Left lung (tissue), 10 donors: Measurements from ENCODE around the gene SYDE2. TPM values are rescaled to one million over a fixed set of nuclear protein-coding genes. Genes with fewer than 3 reads are reported as not detected.

ENCODE experiments used
- ATAC-seq: fragments of 200-7000 bp; cut with Tn5 transposase; one replicate; pipeline ENCODE4 v1.9.1; 2020; ENCODE audit warnings: moderate library complexity
- DNase-seq, 4 donors: peaks; one replicate each; pipeline ENCODE4 v3.0.0-alpha.2; 2013 to 2020
- H3K27ac ChIP-seq, 2 donors: fragments of 200-600 bp; sonication (generic) in 1 of 2; one replicate each; pipeline versions ENCODE4 v1.5.0 to v1.8.0; 2020 to 2021
- H3K27me3 ChIP-seq, 2 donors: fragments of 200-600 bp; sonication (generic) in 1 of 2; one replicate each; pipeline versions ENCODE4 v1.5.0 to v1.8.0; 2020 to 2021
- H3K36me3 ChIP-seq, 2 donors: fragments of 200-600 bp; sonication (generic) in 1 of 2; one replicate each; pipeline versions ENCODE4 v1.5.0 to v1.8.0; 2020 to 2021
- H3K4me1 ChIP-seq, 2 donors: fragments of 200-600 bp; one replicate each; pipeline ENCODE4 v1.8.0; 2021
- H3K4me3 ChIP-seq, 2 donors: fragments of 200-600 bp; sonication (generic) in 1 of 2; one replicate each; pipeline versions ENCODE4 v1.5.0 to v1.8.0; 2020 to 2021; ENCODE audit warnings: mild to moderate bottlenecking in 1 of 2
- H3K9me3 ChIP-seq, 2 donors: fragments of 200-600 bp; sonication (generic) in 1 of 2; one replicate each; pipeline versions ENCODE4 v1.5.0 to v1.8.0; 2020 to 2021
- intact Hi-C, 2 donors: fragments of 100-400 bp; cut with DNase I; formaldehyde crosslinking; loops; one replicate each; pipeline versions ENCODE4 v1.11.2 to v1.14.2; 2022
- polyA plus RNA-seq, 6 donors: library from polyadenylated mRNA; unstranded; fragments of 120-200 nt; gene quantifications; one replicate each; pipeline ENCODE4 v1.2.1, GENCODE V29; 2013; ENCODE audit not compliant: insufficient read length in 6 of 6
- total RNA-seq, 2 donors: library from RNA; stranded (reverse); fragmentation: NEBNext Ultra II Directional; extraction: Animal tissue kit (Norgen Biotek cat#: 25700); gene quantifications; one replicate each; pipeline ENCODE4 v1.2.1, GENCODE V29; 2021
- TF ChIP-seq, protein P1 (sequence below), 2 donors: fragments of 200-600 bp; sonication (generic) in 1 of 2; IDR thresholded peaks; one replicate each; pipeline versions ENCODE4 v1.5.0 to v1.8.0; 2021; ENCODE audit warnings: antibody characterized with exemption in 2 of 2
- donor health status: DM: no; HTN: yes; CAD: no.
- donor health status: DM: no; HTN: no; CAD: no.

The SYDE2 gene
- total and polyA plus RNA-seq, 8 donors = 11.1 to 18.2 (median 14.2) TPM

DNA sequence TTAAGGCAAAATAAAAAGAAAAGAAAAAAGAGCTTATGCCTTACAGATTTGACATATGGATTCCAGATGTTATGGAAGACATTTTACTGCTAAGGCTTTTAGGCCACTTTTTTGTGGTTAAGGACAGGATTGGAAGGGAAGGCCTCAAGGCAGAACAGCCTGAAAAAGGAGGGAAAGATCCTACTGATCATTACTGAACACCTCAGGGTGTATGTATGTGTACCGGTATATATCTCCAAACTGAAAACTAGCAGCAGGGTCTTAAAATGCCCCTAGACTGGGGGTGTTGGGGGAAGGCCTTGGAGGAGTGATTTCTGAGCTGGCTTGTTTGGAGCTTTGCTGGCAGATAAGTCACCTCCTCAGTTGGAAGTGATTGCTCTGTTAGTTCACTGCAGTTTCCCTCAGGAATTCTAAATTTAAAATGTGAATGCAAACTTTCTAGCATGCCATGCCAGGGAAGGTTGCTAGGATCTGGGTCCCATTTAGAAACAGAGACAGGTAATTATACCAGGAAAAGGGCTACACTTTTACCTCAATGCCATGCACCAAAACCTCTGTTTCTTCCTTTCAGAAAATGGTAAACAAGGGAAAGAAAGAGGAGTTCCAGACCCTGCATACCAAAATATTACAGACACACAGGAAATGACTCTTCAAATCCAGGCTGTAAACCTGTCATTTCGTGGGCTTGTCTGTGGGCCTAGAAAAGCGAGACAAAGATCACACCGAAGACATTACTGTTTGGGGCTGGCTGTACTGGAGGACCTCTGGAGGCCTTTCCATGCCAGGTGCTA, 43.6 kb upstream of the SYDE2 start:
- H3K4me1 ChIP-seq = peaks cover 7 to 17% of the 10 kb centered on the region in 2 donors
- no peak overlapping the region for H3K4me3 ChIP-seq
- H3K9me3 ChIP-seq = no peaks in the 10 kb centered on the region
- TF ChIP-seq, protein P1, sequence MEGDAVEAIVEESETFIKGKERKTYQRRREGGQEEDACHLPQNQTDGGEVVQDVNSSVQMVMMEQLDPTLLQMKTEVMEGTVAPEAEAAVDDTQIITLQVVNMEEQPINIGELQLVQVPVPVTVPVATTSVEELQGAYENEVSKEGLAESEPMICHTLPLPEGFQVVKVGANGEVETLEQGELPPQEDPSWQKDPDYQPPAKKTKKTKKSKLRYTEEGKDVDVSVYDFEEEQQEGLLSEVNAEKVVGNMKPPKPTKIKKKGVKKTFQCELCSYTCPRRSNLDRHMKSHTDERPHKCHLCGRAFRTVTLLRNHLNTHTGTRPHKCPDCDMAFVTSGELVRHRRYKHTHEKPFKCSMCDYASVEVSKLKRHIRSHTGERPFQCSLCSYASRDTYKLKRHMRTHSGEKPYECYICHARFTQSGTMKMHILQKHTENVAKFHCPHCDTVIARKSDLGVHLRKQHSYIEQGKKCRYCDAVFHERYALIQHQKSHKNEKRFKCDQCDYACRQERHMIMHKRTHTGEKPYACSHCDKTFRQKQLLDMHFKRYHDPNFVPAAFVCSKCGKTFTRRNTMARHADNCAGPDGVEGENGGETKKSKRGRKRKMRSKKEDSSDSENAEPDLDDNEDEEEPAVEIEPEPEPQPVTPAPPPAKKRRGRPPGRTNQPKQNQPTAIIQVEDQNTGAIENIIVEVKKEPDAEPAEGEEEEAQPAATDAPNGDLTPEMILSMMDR (IDR thresholded peaks at IDR 0.05) = no peak
- peak in 1 of 4 donors; percentile 38 for DNase-seq
- H3K27me3 ChIP-seq = no peaks in the 10 kb centered on the region
- intact Hi-C loops = no loop called here
- no peak for ATAC-seq
- H3K36me3 ChIP-seq = no peaks in the 10 kb centered on the region
- no peak overlapping the region for H3K27ac ChIP-seq

DNA sequence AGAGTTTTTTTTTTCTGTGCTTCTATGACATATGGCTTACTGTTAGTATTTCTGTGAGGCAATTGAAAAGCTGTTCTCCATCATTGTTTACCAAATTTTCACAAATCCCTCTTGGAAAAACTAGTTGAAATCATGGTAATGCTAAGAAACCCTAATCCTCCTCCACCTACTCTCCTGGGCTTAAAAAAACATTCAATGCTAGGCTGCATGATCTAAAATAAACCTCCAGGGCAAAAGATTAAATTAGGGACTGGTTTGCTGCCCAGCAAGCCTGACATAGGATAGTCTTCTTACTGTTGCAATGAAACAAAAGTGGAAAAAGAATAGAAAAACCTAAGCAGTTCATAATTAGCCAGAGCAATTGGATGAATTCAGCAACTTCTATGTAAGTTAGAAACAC, 42.6 kb upstream of the SYDE2 start:
- Histone ChIP-seq H3K4me1 (peaks cover 7 to 17% of the 10 kb centered on the region in 2 donors), H3K9me3 (no peaks in the 10 kb centered on the region), H3K27ac (no peak overlapping the region), H3K27me3 (no peaks in the 10 kb centered on the region), H3K36me3 (no peaks in the 10 kb centered on the region), H3K4me3 (no peak overlapping the region)
- DNase-seq (no peak), ATAC-seq (peak; percentile 14)
- TF ChIP-seq, protein P1 (IDR thresholded peaks at IDR 0.05) = no peak
- intact Hi-C loops = no loop called here

DNA sequence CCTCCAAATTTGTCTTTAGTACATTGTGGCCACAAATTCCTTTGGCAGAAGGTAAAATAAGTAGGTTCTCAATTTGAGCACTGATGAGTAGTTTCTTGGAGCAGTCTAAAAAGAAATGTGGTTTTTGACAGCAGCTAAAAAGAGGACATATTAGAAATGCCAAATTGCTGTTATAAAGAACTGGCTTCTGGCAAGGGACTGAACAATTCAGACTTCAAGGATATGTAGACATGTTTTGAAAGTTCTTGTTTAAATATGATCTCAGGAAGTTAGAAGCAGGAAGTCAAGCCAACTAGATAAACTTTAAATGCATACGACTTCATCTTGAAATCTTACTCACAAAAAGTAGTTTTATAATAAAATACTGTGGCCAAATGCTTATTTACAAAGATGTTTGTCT, 39.8 kb upstream of the SYDE2 start:
- Histone ChIP-seq H3K27me3 (no peaks in the 10 kb centered on the region), H3K36me3 (no peaks in the 10 kb centered on the region), H3K4me3 (no peak overlapping the region), H3K9me3 (no peaks in the 10 kb centered on the region), H3K27ac (peak overlapping the region in 1 of 2 donors; percentile 5), H3K4me1 (peaks cover 7 to 17% of the 10 kb centered on the region in 2 donors)
- TF ChIP-seq, protein P1 (IDR thresholded peaks at IDR 0.05) = no peak
- peak; percentile 71 for ATAC-seq
- intact Hi-C loops = no loop called here
- peak in 1 of 4 donors; percentile 39 for DNase-seq

DNA sequence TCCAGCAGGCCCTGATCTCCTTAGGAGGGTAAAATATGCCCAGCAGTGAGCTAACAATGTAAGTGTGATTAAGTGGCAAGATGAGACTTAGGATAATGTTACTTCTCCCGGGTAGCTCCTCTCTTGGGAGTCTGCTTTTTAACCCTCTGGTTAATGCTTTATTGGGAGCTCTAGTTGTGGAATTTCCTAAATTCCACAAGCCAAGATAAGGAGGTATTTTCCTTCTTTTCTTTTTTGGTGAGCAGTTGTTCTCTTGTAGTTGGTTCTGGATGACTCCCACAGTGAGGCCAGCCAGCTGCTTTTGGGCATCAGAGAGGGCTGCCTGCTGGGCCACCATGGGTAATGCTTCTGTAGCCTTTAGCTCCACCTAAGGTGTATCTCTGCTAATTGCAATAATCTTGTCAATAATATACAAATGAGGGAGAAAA, 39.4 kb upstream of the SYDE2 start:
- peaks cover 7 to 17% of the 10 kb centered on the region in 2 donors for H3K4me1 ChIP-seq
- H3K9me3 ChIP-seq = no peaks in the 10 kb centered on the region
- ATAC-seq (peak; percentile 53), DNase-seq (peak in 1 of 4 donors; percentile 61)
- H3K36me3 ChIP-seq = no peaks in the 10 kb centered on the region
- TF ChIP-seq, protein P1 (IDR thresholded peaks at IDR 0.05) = no peak
- H3K27me3 ChIP-seq = no peaks in the 10 kb centered on the region
- intact Hi-C loops = no loop called here
- H3K27ac ChIP-seq = peak overlapping the region in 1 of 2 donors; percentile 5
- no peak overlapping the region for H3K4me3 ChIP-seq

DNA sequence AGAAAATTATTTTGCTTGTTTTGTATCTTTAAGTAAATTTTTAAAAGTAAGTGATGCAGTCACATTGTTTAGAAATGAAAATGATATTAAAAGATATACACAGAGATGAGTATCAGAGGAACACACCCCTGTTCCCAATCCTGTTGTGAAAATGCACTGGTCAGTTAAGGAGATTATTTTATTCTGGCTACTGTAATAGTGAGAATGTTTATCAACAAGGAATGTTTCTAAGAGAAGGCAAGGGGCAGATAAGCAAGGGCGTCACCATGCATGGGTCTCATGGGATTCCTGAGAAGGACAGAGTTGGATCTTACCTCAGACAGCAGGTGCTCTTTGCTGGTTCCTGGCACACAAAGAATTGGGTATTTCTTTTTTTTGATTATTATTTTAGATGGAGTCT, 36.8 kb upstream of the SYDE2 start:
- no peak for ATAC-seq
- no peaks in the 10 kb centered on the region for H3K9me3 ChIP-seq
- no peak overlapping the region for H3K4me3 ChIP-seq
- no peaks in the 10 kb centered on the region for H3K36me3 ChIP-seq
- H3K27ac ChIP-seq = no peak overlapping the region
- DNase-seq = no peak
- peaks cover 7 to 11% of the 10 kb centered on the region in 2 donors for H3K4me1 ChIP-seq
- TF ChIP-seq, protein P1 (IDR thresholded peaks at IDR 0.05) = no peak
- no peaks in the 10 kb centered on the region for H3K27me3 ChIP-seq
- intact Hi-C loops = no loop called here
